Measurements from ENCODE around the gene CDH23. TPM values are rescaled to one million over a fixed set of nuclear protein-coding genes. Genes with fewer than 3 reads are reported as not detected.
A peak's percentile ranks its signal among the peaks of the same experiment; 100 is the strongest.

CDH23 gene
- total and polyA plus RNA-seq, 9 of the 15 experiments (the other 6 are each of a cell fraction or from before 2014, with no cell fraction given): 0.18 to 1.2 (median 0.47) TPM

DNA sequence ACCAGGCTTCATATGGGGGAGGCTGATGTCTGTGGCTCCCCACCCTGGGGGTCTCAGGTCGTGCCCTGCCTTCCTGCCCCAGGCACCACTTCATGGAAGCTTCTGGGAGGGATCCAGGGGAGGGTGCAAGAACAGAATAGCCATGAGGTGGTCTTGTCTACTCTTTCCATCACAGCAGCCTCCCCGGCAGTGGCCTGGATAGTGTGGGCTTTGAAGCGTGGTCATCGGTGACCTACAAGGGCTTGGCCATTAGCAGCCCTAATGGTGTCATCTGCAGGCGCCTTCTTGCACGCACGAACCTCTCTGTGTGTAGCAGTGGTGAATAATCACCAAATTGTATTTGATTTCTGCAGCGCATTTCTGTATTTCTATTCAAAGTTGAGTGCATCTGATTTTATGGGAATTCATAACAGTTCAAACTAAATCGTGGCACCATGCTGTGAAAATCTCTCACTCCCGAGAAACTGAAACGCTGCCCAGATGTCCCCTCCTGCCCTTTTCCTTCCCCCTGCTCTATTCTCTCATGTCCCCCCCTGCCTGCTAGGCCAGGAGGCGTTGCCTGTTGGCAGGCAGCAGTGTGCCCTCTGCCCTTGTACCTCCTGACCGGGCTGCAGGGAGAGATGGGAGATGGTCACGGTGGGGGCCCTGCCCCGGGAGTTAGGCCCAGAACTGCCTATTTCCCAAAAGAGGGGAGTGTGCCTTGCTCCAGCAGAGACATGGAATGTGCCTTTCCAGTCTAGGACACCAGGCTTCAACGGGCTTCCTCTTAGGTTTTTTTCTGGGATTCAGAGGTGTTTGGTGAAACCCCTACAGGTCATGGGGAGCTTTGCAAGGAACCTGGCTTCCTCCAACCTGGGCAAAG is 34.8 kb downstream of the CDH23 start:
- H3K27me3 ChIP-seq (ENCODE audit: control insufficient read depth in 2 of 2, insufficient read depth in 2 of 2, low read length in 2 of 2): peaks cover 30 to 76% of the 10 kb centered on the region in 2 experiments
- TF ChIP-seq SMAD2 (IDR thresholded peaks at IDR 0.05; ENCODE audit: low read depth, low read length): no peak
- TF ChIP-seq, protein P1, sequence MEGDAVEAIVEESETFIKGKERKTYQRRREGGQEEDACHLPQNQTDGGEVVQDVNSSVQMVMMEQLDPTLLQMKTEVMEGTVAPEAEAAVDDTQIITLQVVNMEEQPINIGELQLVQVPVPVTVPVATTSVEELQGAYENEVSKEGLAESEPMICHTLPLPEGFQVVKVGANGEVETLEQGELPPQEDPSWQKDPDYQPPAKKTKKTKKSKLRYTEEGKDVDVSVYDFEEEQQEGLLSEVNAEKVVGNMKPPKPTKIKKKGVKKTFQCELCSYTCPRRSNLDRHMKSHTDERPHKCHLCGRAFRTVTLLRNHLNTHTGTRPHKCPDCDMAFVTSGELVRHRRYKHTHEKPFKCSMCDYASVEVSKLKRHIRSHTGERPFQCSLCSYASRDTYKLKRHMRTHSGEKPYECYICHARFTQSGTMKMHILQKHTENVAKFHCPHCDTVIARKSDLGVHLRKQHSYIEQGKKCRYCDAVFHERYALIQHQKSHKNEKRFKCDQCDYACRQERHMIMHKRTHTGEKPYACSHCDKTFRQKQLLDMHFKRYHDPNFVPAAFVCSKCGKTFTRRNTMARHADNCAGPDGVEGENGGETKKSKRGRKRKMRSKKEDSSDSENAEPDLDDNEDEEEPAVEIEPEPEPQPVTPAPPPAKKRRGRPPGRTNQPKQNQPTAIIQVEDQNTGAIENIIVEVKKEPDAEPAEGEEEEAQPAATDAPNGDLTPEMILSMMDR (IDR thresholded peaks at IDR 0.05 in 2 of 3, conservative IDR thresholded peaks at IDR 0.05 in 1 of 3; ENCODE audit: insufficient read depth in 2 of 3, low read depth in 1 of 3, low read length in 3 of 3): peak in 2 of 3 experiments; percentile 20 to 38; a peak in 2 of 6 replicates
- no peaks in the 10 kb centered on the region for H3K4me1 ChIP-seq (replicated peaks in 1 of 2; ENCODE audit: control insufficient read depth in 2 of 2, insufficient read depth in 2 of 2, low read length in 2 of 2)
- no peaks in the 10 kb centered on the region for H3K9me3 ChIP-seq (replicated peaks; ENCODE audit: control insufficient read depth, insufficient read depth, low read depth, low read length)
- no peak overlapping the region for H2AFZ ChIP-seq (ENCODE audit: low read depth, low read length)
- DNase-seq (ENCODE audit: extremely low read depth in 1 of 4, low spot score in 3 of 4) (peak in 2 of 4 experiments; percentile 48), FAIRE-seq (no peak), ATAC-seq (peak; percentile 60)
- H3K4me3 ChIP-seq: no peak overlapping the region
- BruUV-seq (replicated peaks): no TSS peak
- no peaks in the 10 kb centered on the region for H3K36me3 ChIP-seq (ENCODE audit: control insufficient read depth, insufficient read depth, low read length)
- H3K4me2 ChIP-seq (ENCODE audit: insufficient read depth, low read length): no peak overlapping the region
- in situ Hi-C loops (cut with MboI): no loop called here
- 3% methylated on average over 16 of the region's 16 CpGs for WGBS (ENCODE audit: insufficient coverage, low coverage, missing lambda C conversion rate)
- peaks cover 14% of the 10 kb centered on the region; the same call in 1 of the 2 replicates for H4K20me1 ChIP-seq (replicated peaks; ENCODE audit: control insufficient read depth, insufficient read depth, low read length)
- H3K79me2 ChIP-seq (ENCODE audit: control insufficient read depth, insufficient read depth, low read length): no peaks in the 10 kb centered on the region
- H3K27ac ChIP-seq (ENCODE audit: extremely low read depth, low read depth, low read length): no peak overlapping the region
- intact Hi-C loops (cut with micrococcal nuclease): no loop called here
- ChIA-PET CTCF (ENCODE audit: low intra/inter-chr PET ratio) (no interaction called here), POLR2A (interaction anchor here (0.7 kb wide), 1 partner anchor 47 kb away, joined by 3 read pairs; no protein-coding TSS in a partner anchor)
- no peak overlapping the region for H3K9ac ChIP-seq (ENCODE audit: insufficient read depth in 1 of 2, low read depth in 2 of 2, low read length in 2 of 2)
- H3K9me1 ChIP-seq (ENCODE audit: control insufficient read depth, insufficient read depth, low read length): no peaks in the 10 kb centered on the region
